ENCODE results near the gene AMN. TPM values are rescaled to one million over a fixed set of nuclear protein-coding genes. Genes with fewer than 3 reads are reported as not detected.

AMN gene
- total RNA-seq, 1 donor from 2014 or later, result 0.30 TPM

DNA sequence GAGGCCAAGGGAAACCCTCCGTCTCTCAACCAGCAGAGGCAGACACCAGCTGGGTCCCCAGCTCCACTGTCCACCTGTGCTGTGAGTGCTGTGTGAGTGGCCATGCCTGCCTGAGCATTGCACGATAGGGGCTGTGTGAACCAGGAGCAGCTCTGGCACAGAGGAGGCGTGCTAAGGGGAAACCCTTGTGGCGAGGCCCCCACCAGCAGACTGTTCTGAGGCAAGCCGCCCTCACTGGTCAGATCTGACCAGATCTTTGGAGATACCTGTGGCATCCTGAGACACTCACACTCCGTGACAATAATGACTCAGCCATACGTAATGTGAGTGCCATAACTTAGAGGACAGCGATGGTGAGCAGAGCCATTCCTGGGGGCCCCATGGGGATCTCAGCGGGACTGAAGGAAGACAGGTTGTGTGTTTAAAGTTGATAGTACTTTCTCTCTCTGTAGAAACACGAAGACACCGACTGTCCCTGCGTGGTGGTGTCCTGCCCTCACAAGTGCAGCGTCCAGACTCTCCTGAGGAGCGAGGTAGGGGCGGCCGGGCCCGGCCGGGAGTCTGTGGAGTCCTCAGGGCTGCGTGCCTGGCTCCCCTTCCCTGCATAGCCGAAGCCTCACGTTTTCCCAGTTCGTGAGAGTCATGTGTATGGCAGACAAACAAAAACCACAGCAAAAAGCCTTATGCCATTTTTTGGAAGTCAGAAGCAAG is 36.6 kb upstream of the AMN start:
- Mint-ChIP-seq H3K36me3 (ENCODE audit: low read depth) (peaks cover 14% of the 10 kb centered on the region), H3K4me3 (ENCODE audit: unreplicated experiment) (no peak overlapping the region), H3K27ac (ENCODE audit: unreplicated experiment) (no peak overlapping the region), H3K9me3 (ENCODE audit: low read depth) (no peaks in the 10 kb centered on the region), H3K27me3 (ENCODE audit: low read depth) (no peaks in the 10 kb centered on the region), H3K4me1 (ENCODE audit: low read depth) (no peaks in the 10 kb centered on the region)
- TF ChIP-seq, protein P1, sequence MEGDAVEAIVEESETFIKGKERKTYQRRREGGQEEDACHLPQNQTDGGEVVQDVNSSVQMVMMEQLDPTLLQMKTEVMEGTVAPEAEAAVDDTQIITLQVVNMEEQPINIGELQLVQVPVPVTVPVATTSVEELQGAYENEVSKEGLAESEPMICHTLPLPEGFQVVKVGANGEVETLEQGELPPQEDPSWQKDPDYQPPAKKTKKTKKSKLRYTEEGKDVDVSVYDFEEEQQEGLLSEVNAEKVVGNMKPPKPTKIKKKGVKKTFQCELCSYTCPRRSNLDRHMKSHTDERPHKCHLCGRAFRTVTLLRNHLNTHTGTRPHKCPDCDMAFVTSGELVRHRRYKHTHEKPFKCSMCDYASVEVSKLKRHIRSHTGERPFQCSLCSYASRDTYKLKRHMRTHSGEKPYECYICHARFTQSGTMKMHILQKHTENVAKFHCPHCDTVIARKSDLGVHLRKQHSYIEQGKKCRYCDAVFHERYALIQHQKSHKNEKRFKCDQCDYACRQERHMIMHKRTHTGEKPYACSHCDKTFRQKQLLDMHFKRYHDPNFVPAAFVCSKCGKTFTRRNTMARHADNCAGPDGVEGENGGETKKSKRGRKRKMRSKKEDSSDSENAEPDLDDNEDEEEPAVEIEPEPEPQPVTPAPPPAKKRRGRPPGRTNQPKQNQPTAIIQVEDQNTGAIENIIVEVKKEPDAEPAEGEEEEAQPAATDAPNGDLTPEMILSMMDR (IDR thresholded peaks at IDR 0.05), result no peak
- no peak for DNase-seq (ENCODE audit: low spot score)

DNA sequence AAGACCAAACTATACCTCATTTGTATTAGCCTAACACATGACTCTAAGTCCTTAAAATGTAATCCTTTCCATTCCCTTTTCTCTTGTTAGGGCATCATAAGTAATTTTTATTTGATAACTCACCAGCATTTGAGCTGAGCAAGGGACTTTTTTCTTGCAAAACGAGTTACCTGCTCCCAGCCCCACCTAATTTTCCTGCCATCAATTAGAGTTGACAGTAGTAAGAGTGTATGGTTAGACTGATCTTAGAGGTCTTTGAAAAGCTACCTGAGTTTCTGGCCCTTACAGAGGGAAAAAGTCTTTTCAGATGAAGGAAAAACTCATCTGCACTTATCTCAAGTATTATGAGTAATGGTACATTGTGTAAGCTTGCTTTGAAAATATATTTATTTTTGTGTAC is 33.7 kb upstream of the AMN start:
- H3K36me3 Mint-ChIP-seq (ENCODE audit: low read depth), result peaks cover 9% of the 10 kb centered on the region
- H3K27me3 Mint-ChIP-seq (ENCODE audit: low read depth), result no peaks in the 10 kb centered on the region
- H3K4me3 Mint-ChIP-seq (ENCODE audit: unreplicated experiment), result no peak overlapping the region
- H3K4me1 Mint-ChIP-seq (ENCODE audit: low read depth), result peaks cover 12% of the 10 kb centered on the region
- no peaks in the 10 kb centered on the region for H3K9me3 Mint-ChIP-seq (ENCODE audit: low read depth)
- no peak for DNase-seq (ENCODE audit: low spot score)
- TF ChIP-seq, protein P1 (IDR thresholded peaks at IDR 0.05), result no peak
- no peak overlapping the region for H3K27ac Mint-ChIP-seq (ENCODE audit: unreplicated experiment)

DNA sequence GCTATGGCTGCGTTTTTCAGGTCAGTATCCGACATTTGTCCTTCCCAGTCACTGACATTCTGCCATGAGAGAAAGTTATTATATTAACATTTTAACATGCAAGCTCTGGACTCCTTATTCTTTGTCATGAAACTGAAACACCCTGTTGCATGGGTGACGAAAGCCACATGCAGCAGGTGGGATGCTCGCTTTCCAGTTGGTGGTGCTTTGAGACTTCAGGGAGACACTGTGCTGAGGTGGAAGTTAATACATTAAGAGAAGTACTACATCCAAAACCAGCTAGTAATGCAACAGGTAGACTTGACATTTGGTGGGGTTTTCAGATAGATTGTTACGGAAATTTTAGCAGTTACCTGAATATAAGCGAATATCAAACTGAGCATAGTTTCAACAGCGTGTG is 32.8 kb upstream of the AMN start:
- Mint-ChIP-seq H3K27me3 (ENCODE audit: low read depth) (no peaks in the 10 kb centered on the region), H3K9me3 (ENCODE audit: low read depth) (no peaks in the 10 kb centered on the region), H3K27ac (ENCODE audit: unreplicated experiment) (no peak overlapping the region), H3K36me3 (ENCODE audit: low read depth) (peaks cover 7% of the 10 kb centered on the region), H3K4me3 (ENCODE audit: unreplicated experiment) (no peak overlapping the region), H3K4me1 (ENCODE audit: low read depth) (peaks cover 12% of the 10 kb centered on the region)
- no peak for DNase-seq (ENCODE audit: low spot score)
- TF ChIP-seq, protein P1 (IDR thresholded peaks at IDR 0.05), result no peak

DNA sequence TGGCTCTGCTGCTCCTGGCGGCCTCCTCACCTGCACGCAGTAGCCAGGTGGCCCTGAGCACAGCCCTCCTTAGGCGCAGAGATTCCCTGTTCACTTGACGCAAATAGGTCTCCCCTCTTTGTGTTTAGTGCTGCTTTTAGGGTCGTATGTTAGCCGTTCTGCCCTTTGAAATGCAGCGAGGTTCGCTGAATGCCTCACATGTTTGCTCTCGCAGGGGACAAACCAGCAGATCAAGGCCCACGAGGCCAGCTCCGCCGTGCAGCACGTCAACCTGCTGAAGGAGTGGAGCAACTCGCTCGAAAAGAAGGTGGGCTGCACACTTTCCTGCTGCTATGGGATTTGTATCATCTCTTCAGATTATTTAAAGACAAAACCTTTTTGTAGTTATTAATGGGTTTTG is 31.4 kb upstream of the AMN start:
- H3K9me3 Mint-ChIP-seq (ENCODE audit: low read depth), result no peaks in the 10 kb centered on the region
- TF ChIP-seq, protein P1 (IDR thresholded peaks at IDR 0.05), result no peak
- H3K27ac Mint-ChIP-seq (ENCODE audit: unreplicated experiment), result no peak overlapping the region
- DNase-seq (ENCODE audit: low spot score), result no peak
- H3K4me1 Mint-ChIP-seq (ENCODE audit: low read depth), result peaks cover 12% of the 10 kb centered on the region
- H3K36me3 Mint-ChIP-seq (ENCODE audit: low read depth), result peaks cover 12% of the 10 kb centered on the region
- no peaks in the 10 kb centered on the region for H3K27me3 Mint-ChIP-seq (ENCODE audit: low read depth)
- no peak overlapping the region for H3K4me3 Mint-ChIP-seq (ENCODE audit: unreplicated experiment)

DNA sequence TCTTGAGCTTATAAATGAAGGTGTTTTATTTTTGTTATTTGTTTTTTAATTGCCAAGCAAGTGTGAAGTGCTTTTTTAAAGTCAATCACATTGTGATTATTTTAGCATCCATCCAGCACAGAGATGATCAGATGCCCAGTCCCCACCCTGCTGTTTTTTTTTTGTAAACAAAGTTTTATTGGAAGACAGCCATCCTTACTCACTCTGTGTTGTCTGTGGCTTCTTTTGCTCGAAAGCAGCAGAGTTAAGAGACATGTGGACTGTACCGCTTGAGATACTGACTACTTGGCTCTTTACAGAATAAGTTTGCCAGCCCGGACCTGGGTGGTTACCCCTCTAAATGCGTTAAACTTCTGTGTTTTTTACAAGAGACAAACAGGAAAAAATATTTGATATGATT is 30.9 kb upstream of the AMN start:
- no peak overlapping the region for H3K27ac Mint-ChIP-seq (ENCODE audit: unreplicated experiment)

More for the DNA sequence above, 30.9 kb upstream of the AMN start:
- Mint-ChIP-seq H3K9me3 (ENCODE audit: low read depth) (no peaks in the 10 kb centered on the region), H3K36me3 (ENCODE audit: low read depth) (peaks cover 12% of the 10 kb centered on the region), H3K4me1 (ENCODE audit: low read depth) (peaks cover 12% of the 10 kb centered on the region), H3K4me3 (ENCODE audit: unreplicated experiment) (no peak overlapping the region), H3K27me3 (ENCODE audit: low read depth) (no peaks in the 10 kb centered on the region)
- TF ChIP-seq, protein P1 (IDR thresholded peaks at IDR 0.05), result no peak
- DNase-seq (ENCODE audit: low spot score), result no peak
